Astrocyte of the hippocampus (primary cell): ENCODE measurements around the gene CIT.

Experiments
- DNase-seq: peaks from one replicate; pipeline ENCODE4 v3.0.0; 2011; ENCODE audit warnings: low read depth, low spot score

The CIT gene

GRCh38 chr12:119850330-119850729 is 26.8 kb downstream of the CIT start:
- no peak for DNase-seq

DNA sequence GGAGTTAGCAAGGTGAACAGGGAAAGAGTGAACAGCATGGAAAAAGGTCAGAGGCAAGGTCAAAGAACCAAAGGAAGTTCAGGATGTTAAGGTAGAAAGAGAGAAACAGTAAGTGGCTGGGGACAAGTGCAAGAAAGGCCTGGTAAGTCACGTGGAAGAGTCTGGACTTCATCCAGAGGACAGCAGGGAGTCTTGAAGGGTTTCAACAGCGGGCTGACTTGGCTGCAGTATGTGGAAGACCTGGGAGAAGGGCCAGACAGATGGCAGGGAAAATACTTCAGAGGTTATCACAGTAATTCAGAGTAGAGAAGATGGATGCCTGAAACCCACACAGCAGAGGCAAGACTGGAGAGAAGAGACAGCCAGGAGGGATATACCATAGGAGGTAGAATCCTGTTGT is 34.0 kb downstream of the CIT start:
- peak; percentile 79 for DNase-seq

- no peak for DNase-seq
These were observed 34.7 kb downstream of the CIT start for GRCh38 chr12:119842380-119842779.

DNA sequence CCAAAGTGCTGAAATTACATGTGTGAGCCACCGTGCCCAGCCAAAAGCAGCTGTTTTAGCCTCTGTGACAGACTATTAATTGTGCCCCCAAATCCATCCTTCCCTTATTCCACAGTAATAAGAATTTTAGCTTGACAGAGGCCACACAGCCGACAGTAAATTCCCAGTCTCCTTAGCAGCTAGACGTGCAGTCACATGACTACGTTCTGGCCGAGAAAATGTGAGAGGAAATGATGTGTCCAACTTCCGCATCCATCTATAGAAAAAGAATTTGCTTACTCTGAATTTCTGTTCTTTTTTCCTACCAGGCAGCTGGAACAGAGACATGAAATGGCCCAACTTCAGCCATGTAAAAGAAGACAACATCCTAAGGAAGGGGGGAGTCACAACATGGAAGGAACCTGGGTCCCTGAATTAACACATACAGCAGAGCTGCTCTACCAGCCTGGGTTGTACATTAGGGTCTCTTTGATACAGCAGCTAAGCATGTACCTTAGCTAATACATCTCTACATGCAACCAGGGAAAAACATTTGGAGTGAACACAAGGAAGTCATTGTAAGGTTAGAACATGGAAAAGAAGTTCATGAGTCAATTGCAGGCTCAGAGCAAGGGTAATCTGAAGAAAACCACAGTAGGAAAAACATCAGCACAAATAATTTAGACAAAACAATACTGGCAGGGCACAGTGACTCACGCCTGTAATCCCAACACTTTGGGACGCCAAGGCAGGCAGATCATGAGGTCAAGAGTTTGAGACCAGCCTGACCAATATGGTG is 35.5 kb downstream of the CIT start:
- peak; percentile 11 for DNase-seq

- DNase-seq = peak; percentile 9
These were observed 36.5 kb downstream of the CIT start for GRCh38 chr12:119840582-119840981.

DNA sequence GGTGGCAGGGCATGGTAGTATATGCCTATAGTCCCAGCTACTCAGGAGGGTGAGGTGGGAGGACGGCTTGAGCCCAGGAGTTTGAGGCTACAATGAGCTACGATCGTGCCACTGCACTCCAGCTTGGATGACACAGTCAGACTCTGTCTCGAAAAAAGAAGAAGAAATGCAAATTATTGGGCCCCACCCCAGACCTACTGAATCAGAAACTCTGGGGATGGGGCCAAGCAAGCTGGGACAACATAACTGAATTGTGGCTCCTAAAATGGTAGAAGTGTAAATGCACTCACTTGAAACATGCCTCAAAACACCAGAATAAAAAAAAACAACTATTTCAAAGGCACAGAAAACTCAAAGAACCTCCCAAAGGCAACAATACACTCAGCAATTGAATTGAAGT is 37.0 kb downstream of the CIT start:
- peak; percentile 13 for DNase-seq

GRCh38 chr12:119838826-119839600 is 38.1 kb downstream of the CIT start:
- no peak for DNase-seq

GRCh38 chr12:119836781-119837180 is 40.3 kb downstream of the CIT start:
- DNase-seq = no peak

- no peak for DNase-seq
These were observed 42.1 kb downstream of the CIT start for GRCh38 chr12:119835068-119835467.

- no peak for DNase-seq
These were observed 47.7 kb downstream of the CIT start for GRCh38 chr12:119829439-119829838.

DNA sequence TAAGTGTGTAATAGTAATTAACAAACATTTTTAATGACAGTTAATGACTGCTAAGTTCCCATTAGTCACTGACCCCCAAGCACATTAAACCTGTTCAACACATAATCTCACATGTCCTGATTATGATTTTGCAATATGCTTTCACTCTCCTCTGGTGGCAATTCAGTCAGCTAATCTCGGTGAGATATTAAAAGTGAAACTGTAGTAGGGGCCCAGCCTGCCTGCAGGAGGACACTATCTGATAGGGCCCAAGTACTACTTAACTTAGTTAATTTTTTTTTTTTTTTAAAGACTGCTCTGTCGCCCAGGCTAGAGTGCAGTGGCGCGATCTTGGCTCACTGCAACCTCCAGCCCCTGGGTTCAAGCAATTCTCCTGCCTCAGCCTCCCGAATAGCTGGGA is 48.8 kb downstream of the CIT start:
- DNase-seq = no peak

GRCh38 chr12:119827760-119828159 is 49.4 kb downstream of the CIT start:
- no peak for DNase-seq

GRCh38 chr12:119826661-119827445 is 50.3 kb downstream of the CIT start:
- DNase-seq = peak; percentile 53

GRCh38 chr12:119825262-119825661 is 51.9 kb downstream of the CIT start:
- DNase-seq = no peak

- DNase-seq = no peak
These were observed 55.1 kb downstream of the CIT start for GRCh38 chr12:119822046-119822445.

- DNase-seq = no peak
These were observed 57.8 kb downstream of the CIT start for GRCh38 chr12:119819322-119819721.

GRCh38 chr12:119817546-119818343 is 59.4 kb downstream of the CIT start:
- DNase-seq = no peak

DNA sequence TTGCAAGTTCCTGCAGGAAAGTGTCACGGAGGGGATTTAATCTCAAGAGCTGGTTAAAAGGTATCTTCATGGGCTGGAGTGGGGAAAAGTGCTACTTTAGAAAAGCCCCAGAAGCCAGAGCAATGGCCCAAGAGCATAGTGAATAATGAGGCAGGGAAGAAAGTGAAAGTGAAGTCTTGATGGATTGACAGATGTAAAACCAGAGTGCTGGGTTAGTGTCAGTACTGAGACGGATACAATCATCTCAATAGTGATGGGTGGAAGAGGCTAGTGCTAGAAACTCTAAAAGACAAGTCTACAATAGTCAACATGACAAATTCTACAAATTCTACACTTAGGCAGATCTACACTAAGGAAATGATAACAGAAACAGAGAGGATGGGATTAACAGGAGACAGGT is 68.1 kb downstream of the CIT start:
- DNase-seq = no peak

GRCh38 chr12:119808441-119808840 is 68.7 kb downstream of the CIT start:
- no peak for DNase-seq

DNA sequence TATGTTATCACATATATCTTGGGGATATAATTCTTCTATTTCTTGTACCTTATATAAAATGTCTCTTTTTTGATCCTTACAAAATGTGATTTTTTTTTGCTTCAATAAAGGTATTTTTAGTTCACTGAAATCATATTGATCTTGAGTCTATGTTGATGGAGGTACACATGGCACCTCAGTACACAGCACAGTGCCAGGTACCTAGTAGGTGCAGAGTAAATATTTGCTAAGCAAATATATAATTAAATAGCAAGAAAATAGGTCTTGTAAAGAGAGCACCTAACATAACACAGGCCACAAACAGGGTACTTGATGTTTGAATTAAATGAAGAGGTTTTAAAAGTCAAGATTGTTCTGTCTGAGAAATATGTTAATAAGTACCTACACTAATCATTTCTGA is 69.7 kb downstream of the CIT start:
- no peak for DNase-seq

- DNase-seq = peak; percentile 89
These were observed 73.0 kb downstream of the CIT start for GRCh38 chr12:119804011-119804641.
